HG02610 (cell line): ENCODE measurements around the gene STARD10.
A peak's percentile ranks its signal among the peaks of the same experiment; 100 is the strongest.
"Not testable (repeated sequence)": the region's sequence is repeated elsewhere in the genome, so short reads cannot be mapped to it uniquely, and the experiment has no call there.

Source experiments
- ATAC-seq: cut with Tn5 transposase; IDR thresholded peaks from one replicate; pipeline ENCODE4 v1.9.1; 2021; ENCODE audit warnings: mild to moderate bottlenecking, moderate library complexity; ENCODE audit not compliant: unreplicated experiment

Gene STARD10

GRCh38 chr11:72793425-72794367 is at the start of gene STARD10:
TSS of gene STARD10 (minus strand) at chr11:72794047. CDS start at chr11:72781181, 12,866 bp downstream.
- peak; percentile 91 for ATAC-seq

- ATAC-seq, result no peak
These were observed 48.9 kb upstream of the STARD10 start for GRCh38 chr11:72842653-72843330.

- ATAC-seq, result no peak
These were observed 48.3 kb upstream of the STARD10 start for GRCh38 chr11:72842126-72842525.

- no peak for ATAC-seq
These were observed 47.5 kb upstream of the STARD10 start for GRCh38 chr11:72841397-72841796.

- ATAC-seq, result no peak
These were observed 46.9 kb upstream of the STARD10 start for GRCh38 chr11:72840780-72841179.

- ATAC-seq, result no peak
These were observed 45.0 kb upstream of the STARD10 start for GRCh38 chr11:72838691-72839305.

- no peak for ATAC-seq
These were observed 42.3 kb upstream of the STARD10 start for GRCh38 chr11:72836111-72836510.

GRCh38 chr11:72834905-72835304 is 41.1 kb upstream of the STARD10 start:
- no peak for ATAC-seq

- ATAC-seq, result no peak
These were observed 40.1 kb upstream of the STARD10 start for GRCh38 chr11:72833811-72834493.

GRCh38 chr11:72833083-72833733 is 39.4 kb upstream of the STARD10 start:
- no peak for ATAC-seq

- ATAC-seq, result no peak
These were observed 38.6 kb upstream of the STARD10 start for GRCh38 chr11:72832301-72833082.

GRCh38 chr11:72831521-72832300 is 37.9 kb upstream of the STARD10 start:
- peak; percentile 44 for ATAC-seq

GRCh38 chr11:72829884-72830533 is 36.2 kb upstream of the STARD10 start:
- ATAC-seq, result no peak

GRCh38 chr11:72829178-72829577 is 35.3 kb upstream of the STARD10 start:
- no peak for ATAC-seq

- no peak for ATAC-seq
These were observed 34.9 kb upstream of the STARD10 start for GRCh38 chr11:72828692-72829101.

GRCh38 chr11:72828081-72828567 is 34.3 kb upstream of the STARD10 start:
- ATAC-seq, result no peak

- not testable (repeated sequence) for ATAC-seq
These were observed 33.8 kb upstream of the STARD10 start for GRCh38 chr11:72827656-72828055.

GRCh38 chr11:72826942-72827480 is 33.2 kb upstream of the STARD10 start:
- no peak for ATAC-seq
